T-helper 9 cell (primary cell): ENCODE results near the gene BCS1L.
"Not testable (repeated sequence)": the region's sequence is repeated elsewhere in the genome, so short reads cannot be mapped to it uniquely, and the experiment has no call there.

ENCODE experiments used
- DNase-seq: peaks from one replicate; pipeline ENCODE4 v3.0.0-alpha.2; 2020

BCS1L gene

DNA sequence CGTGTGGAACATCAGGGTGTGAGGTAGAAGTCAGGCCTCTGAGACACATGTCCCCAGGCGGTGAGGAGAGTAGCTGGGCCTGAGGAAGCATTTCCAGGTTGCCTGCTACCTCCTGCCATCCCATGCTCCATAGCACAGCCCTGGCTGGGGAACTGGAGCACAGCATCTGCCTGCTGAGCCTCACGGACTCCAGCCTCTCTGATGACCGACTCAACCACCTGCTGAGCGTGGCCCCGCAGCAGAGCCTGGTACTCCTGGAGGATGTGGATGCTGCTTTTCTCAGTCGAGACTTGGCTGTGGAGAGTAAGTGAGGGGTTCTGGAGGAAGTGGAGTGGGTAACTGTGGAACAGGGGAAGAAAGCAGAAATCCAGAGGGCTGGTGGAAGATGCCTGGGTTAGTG lies 2.9 kb downstream of the BCS1L start:
- no peak for DNase-seq

DNA sequence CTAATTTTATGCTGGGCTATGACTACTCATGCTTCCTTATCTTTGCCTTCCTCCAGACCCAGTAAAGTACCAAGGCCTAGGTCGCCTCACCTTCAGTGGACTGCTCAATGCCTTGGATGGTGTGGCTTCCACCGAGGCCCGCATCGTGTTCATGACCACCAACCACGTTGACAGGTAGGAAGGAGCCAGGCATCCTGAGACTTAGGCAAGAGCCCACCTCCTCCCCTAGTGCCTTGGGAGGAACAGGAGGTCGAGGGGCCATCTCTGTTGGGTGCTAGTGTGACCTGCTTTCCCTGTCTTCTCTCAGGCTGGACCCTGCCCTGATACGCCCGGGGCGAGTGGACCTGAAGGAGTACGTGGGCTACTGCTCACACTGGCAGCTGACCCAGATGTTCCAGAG lies 3.3 kb downstream of the BCS1L start:
- DNase-seq, result no peak

DNA sequence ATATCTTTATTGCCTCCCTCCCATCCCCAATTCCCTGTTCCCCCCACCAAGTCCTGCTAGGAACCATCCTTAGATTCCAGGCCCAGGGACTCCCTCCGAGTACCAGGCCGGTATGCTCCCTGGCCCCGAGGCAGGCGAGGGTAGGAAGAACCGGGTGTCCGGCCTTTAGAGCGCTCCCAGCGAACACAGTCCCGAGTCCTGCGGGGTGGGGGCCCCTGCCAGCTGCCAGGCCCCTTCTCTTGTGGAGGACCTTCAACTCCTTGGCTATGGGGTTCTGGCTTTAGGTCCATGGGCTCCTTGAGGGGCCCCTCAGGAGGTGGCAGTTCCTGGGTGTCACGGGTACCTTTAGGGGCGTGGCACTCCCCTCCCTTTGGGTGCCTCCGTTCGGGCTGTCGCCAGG lies 4.4 kb downstream of the BCS1L start:
- no peak for DNase-seq

DNA sequence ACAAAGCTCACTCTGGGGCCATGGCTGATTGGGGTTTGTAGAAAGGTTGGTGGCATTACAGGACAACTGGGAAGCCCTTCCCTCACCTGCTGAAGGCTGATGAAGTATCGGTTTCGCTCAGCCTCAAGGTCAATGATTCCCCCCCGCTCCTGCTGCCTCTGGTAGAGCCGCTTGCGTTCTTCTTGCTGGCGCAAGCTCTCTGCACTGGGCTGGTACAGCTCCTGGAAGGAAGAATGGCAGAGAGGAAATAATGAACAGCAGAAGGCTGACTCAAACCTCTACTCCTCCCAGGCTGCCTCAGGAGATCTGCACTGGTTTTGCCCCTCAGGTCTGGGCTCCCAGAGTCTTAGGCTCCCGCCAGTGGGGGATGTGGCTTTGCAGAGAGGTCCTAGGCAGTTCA lies 5.2 kb downstream of the BCS1L start:
- no peak for DNase-seq

DNA sequence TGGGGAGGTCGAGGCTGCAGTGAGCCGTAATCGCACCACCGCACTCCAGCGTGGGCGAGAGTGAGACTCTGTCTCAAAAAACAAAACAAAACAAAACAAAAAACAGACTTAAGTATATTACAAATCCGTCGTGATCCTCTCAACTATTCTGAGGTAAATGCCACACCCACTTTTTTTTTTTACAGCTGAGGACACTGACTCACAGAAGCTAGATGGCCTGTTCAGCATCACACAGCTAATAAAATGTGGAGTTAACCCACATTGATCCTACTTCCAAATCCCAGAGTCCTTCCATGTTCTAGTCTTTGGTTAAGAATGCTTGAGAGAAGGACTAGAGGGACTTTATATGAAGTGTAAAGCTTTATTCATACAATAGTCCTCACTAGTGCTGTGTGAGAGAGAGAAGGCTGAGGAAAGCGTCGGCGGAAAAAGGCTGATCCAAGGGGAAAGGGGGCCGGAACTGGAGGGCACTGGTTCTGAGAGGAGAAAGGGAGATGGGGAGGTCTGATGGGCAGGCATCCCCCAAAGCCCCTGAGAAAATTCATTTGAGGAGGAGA lies 11.7 kb downstream of the BCS1L start:
- no peak for DNase-seq

DNA sequence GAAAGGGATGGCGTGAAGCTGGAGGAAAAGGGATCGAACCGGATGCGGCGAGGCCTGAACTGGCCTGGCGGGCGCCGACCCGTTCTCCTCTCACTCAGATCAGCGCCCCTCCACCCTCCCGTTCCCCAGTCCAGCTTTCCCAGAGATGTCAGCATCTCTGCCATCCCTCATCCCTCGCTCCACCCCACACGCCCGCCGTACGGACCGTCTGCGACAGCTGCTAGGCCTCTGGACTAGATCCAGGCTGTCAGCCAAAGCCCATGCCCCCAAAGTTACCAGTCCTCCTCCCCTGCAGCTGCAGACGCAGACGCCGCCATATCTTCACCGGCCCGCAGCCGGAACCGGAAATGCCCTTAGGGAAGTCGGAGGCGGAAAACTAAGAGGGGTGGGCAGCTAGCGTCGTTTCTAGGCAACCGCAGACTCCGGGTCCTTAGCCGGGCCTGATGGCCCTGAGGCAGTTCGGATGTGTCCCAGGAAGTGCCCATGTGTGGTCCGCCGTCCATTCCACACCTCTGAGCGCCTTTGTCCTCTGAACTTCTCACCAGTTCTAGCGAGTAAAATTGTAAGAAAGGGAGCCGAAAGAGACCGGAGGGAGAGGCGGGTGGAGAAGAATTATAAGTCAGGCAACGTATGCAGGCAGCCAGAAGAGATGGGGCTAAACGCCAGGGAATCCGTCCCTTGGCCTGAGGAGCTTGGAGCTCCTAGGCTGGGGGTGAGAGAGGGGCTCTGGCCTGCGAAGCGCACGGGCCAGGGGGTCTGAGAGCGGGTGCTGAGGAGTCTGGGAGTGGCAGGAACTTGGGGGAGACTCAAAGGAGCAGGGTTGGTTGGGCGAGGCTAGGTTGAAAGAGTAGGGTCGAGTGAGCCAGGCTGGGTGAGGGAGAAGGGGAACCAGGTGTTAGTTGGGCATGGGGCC lies 12.4 kb downstream of the BCS1L start, which contains the start of the genes RNF25 and STK36:
TSS of gene RNF25 (minus strand) at position 349 of the 913 bp plus-strand sequence. CDS start at position 317, 32 bp downstream.
TSS of gene STK36 (plus strand) at position 433 of the 913 bp plus-strand sequence. CDS start 744 bp downstream, outside the sequence.
- DNase-seq, result peak; percentile 68

DNA sequence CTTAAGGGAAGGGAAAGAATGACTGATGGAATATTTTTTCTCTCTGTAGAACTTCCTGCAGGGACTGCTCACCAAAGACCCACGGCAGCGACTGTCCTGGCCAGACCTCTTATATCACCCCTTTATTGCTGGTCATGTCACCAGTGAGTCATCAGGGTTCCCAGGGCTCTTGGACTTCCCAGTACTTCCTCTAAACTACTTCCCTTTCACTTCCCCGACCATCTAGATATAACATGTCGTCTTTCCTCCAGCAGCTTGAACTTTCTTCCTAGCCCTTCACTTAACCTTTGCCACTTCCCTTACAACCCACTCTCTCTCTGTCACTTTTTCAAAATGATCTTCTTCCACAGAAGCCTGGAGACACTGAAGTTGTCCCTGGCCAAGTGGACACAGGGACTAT lies 19.6 kb downstream of the BCS1L start:
- DNase-seq, result no peak

DNA sequence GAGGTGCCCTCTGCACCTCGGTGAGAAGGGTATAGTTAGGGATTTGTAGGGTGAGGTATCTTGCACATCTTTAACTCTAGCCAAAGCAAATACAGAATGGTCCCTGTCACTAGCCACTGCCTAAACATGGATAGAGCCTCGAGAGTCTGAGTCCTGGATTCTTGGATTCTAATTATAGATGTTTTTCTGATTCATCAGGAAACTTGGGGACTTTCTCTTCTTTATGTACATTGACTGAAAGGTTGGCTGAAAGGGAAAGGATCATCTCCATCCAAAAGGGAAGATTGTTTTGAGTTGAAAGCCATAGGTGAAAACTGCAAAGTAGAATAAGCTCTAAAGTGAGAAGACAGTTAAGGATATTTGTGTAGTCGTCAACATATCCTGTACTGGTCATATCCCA lies 20.6 kb downstream of the BCS1L start:
- DNase-seq, result no peak

DNA sequence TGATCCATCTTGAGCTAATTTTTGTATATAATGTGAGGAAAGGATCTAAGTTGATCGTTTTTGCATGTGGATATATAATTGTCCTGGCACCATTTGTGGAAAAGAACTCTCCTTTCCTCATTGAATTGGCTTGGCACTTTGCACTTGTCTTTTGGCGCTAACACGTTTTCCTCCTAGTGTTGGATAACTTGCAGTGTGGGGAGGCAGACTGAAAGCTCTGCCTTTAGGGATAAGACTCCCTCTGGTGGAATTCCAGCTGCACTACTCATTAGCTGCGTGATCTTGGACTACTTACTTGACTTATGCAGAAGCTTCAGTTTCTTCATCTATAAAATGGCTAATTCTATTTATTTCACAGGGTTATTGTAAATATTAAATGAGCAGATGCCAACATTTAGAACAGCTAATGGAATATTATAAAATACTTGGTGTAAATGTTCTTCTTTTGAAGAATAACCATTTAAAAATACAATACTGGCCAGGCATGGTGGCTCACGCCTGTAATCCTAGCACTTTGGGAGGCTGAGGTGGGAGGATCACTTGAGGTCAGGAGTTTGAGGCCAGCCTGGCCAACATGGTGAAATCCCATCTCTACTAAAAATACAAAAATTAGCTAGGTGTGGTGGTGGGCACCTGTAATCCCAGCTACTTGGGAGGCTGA lies 28.0 kb downstream of the BCS1L start:
- DNase-seq, result not testable (repeated sequence)

DNA sequence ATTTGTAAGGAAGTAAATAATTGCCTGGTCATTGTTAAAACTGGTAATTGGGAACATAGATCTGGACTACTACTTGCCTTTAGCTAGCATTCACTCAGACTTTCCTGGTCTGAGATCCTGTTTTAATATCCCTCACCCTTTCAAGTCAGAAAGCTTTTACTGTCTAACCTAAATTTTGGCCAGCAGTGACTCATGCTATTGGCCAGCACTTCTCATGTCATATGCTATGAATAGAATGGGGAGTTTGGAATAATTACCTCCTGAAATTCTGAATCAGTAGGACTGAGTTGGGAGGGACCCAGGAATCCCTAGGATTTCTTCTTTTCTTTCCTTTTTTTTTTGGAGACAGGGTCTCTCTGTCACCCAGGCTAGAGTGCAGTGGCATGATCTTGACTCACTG lies 31.8 kb downstream of the BCS1L start:
- DNase-seq, result no peak

DNA sequence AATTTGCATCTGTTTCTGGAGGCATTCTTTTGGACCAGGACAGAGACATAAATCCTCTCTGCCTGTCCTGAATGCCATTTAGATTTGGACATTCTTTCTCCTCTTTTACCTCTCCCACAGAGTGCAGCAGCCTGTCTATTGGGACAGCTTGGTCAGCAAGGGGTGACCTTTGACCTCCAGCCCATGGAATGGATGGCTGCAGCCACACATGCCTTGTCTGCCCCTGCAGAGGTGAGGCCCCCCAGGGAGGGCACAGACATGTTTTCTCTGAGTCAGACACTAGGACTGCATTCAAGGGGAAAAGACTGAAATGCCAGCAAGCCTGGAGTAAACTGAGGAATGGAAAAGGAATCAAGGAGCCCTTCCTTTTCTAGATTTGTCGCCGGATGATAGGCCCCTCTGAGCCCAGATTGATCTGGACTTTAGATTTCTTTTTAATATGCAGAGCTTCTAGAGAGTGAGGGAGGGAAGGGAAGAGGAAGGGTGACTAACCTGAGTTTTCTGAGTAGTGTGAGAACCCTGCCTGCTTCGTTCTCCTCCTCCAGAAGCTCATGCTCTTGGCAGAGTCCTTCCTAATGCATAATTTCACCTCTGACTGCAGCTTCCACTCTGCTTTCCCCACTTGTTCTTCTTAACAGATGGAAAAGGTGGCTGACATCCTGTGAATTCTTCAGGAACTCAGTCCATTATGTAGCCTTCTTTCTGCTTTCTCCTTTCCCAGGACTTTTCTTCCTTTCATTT lies 35.1 kb downstream of the BCS1L start:
- no peak for DNase-seq

DNA sequence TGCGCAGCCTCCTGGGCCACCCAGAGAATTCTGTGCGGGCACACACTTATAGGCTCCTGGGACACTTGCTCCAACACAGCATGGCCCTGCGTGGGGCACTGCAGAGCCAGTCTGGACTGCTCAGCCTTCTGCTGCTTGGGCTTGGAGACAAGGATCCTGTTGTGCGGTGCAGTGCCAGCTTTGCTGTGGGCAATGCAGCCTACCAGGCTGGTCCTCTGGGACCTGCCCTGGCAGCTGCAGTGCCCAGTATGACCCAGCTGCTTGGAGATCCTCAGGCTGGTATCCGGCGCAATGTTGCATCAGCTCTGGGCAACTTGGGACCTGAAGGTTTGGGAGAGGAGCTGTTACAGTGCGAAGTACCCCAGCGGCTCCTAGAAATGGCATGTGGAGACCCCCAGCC lies 39.4 kb downstream of the BCS1L start:
- no peak for DNase-seq

DNA sequence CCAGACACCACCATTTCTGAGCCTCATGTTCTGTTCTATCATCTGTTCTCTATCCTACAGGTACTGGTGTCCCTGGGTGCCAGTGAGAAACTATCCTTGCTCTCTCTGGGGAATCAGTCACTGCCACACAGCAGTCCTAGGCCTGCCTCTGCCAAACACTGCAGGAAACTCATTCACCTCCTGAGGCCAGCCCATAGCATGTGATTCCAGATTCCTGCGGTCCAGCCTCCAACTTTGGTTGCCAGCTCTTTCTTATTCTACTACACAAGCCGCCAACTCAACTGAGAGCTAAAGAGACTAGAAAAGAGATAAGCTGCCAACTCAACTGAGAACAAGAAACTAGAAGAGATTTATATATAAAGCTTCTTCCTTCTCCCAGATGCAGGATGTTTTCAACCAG lies 42.3 kb downstream of the BCS1L start:
- no peak for DNase-seq

DNA sequence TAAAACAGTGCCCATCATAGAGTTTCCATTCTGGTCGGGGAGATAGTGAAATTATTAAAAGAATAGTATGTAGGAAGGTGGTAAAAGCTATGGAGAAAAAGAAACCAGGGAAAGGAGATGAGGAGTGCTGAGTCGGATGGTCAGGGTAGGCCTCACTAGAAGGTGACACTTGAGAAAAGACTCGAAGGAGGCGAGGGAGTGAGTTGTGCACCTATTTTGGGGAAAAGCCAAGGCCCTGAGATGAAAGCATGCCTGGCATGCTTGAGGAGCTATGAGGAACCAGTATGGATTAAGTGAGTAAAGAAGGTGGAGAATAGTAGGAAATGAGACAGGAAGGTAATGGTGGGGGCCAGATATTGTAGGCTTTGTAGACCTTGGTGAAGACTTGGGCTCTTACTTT lies 43.9 kb downstream of the BCS1L start:
- DNase-seq, result no peak

DNA sequence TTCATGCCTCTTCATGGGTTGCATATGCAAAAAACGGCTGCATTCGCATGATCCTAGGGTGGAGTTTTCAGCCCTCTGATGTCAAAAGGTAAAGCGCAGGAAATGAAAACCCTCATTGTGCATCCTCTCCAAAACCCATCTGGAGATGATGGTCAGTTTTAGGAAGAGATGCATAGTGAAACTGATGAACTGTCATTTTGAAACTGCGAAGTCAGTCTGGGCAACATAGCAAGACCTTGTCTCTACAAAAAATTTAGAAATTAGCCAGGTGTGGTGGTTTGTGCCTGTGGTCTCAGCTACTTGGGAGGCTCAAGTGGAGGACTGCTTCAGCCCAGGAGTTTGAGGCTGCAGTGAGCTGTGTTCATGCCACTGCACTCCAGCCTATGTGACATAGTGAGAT lies 48.6 kb downstream of the BCS1L start:
- no peak for DNase-seq

DNA sequence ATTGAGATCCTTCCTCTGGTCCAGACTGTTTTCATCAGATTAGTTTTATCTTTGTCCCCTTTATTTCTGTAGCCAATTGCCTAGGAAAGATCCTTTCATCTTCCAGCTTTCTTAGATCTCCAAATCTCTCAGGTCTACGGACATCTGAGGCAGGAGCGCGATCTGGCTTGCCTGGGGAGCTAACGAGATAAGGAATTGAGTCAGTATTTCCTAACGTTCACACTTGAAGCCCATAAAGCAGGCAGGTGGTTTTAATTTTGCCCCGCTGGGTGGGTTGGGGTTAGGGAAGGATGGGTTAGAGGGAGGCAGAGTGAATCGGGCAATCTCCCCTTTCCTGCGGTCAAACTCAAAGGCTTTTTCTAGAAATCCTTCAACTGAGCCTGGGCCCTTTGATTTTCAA lies 50.4 kb downstream of the BCS1L start:
- DNase-seq, result no peak

DNA sequence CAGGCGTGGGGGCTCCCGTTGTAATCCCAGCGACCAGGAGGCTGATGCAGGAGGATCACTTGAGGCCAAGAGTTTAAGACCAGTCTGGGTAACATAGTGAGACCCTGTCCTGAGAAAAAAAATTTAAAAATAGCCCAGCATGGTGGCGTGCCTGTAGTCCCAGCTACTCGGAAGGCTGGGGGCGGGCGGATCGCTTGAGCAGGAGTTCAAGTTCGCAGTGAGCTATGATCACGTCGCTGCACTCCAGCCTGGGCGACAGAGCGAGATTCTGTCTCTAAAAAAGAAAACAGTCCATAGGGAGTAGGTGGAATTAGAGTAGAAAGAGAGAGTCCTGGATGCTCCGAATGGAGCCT lies 50.8 kb downstream of the BCS1L start:
- DNase-seq, result peak; percentile 1

DNA sequence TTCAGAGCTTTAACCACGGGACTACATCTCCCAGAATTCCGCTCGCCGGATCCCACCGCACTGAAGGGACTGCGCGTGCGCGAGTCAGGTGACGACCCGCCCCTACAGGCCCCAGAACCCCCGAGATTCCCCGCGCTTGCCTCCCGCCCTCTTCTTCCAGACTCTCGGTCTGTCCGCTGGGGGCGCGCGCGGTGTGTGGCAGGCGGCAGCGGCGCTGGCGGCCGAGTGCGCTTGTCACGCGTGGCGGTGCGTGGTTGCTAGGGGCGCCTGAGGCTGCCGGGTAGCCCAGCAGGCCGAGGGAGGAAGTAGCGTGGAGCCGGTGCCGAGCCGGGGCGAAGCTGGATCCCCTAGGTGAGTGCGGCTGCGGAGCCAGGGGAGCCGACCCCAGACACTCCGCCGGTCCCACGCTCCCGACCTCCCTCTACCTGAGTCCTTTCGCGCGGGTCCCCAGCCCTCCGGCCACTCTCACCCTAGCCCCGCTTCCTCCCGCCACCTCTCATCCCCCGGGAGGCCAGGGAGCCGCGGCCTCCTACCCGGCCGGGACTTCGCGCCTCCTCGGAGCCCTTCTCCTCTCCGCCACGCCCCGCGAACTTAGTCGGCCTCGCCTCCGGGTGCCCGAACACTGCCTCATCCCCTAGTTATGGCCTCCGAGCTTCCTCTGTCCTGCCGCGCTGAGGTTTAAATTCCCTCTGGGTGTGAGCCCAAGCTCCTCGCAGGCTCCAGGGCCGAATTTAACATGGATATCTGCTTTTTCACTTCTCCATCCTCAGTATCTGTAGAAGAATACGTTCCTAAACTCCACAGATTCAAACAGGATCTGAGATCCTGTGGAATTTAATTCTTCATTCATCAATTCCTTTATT lies 51.4 kb downstream of the BCS1L start, which contains the start of gene TTLL4:
TSS of gene TTLL4 (plus strand) at position 149 of the 863 bp plus-strand sequence. CDS start 26,842 bp downstream, outside the sequence.
- peak; percentile 99 for DNase-seq

DNA sequence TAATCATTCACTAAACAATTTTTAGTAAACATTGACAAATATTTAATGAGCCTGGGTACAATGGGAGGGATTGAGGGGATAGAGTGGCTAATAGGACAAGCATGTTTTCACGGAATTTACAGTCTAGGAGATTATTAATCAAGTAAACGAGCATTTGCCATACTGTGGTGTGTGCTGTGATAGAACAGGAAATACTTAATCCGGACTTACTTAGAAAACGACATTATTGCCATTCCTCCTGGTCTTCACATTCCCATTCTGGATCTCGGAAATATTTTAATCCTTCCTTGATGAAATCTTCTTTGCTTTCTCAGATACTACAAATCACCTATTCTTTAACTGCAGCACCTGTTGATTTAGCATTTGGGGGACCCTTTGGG lies 52.1 kb downstream of the BCS1L start:
- no peak for DNase-seq
